ENCODE data around the gene LSM7. TPM values are rescaled to one million over a fixed set of nuclear protein-coding genes. Genes with fewer than 3 reads are reported as not detected.

LSM7 gene
- total RNA-seq, 1 donor from 2014 or later: 144 TPM

DNA sequence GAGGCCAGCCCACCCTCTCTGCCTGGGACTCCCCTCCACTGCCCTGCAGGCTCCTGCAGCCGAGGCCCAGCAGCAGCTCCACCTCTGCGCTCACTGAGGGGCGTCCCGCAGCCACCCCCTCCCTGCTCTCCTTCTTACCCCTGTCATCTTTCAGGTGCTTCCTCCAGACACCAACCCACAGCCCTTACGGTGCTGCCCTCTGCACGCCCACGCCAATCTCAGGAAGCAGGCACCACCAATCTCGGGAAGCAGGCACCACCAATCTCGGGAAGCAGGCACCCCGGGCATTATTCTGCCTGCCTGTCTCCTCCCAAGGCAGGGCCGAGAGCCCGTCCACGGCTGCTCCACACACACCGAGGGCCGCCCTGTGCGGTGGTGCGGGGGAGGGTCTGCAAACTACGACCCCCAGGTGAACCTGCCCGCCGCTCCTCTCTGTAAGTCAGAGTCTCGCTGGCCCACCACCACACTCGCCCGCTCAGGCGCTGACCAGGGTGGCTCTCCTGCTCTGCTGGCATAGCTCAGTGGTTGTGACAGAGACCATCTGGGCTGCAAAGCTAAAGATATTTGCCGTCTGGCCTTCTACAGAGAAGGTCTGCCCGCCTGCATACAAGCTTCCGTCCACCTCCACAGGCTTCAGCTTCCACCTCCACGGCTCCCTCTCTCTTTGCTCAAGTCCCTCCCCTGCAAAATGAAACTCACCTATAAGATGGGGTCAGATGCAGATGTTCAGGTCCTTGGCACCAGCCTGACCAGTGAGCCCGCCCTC lies 2.9 kb downstream of the LSM7 start:
- peak; percentile 60 for DNase-seq (ENCODE audit: low read depth, low spot score)

DNA sequence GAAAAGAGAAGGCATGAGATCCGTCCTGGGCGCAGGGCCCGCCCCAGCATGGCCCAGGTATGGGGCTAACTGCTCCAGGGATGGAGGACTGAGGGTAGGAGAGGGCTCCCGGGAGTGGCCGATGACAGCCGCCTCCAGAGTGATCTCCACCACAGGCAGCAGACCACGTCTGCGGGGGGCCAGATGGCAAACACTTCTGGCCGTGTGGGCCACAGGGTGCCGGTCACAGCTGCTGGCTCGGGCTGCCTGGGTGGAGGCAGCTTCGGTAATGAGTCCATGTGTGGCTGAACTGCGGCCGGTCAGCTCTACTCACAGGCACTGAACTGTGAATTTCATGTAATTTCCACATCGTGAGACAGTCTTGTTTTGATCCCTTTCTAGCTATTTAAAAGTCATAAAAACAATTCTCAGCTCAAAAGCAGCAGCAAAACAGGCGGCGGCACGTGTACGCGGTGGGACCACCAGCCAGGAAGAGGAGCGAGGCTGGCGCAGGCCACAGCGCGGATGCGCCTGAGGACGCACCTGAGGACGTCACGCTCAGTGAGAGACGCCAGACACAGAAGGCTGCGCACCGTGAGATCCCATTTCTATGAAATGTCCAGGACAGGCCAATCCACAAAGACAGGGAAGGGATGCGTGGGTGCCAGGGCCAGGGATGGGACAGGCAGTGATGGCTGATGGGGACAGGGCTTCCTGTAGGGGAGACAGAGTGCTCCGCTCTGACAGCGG lies 4.0 kb downstream of the LSM7 start:
- no peak for DNase-seq (ENCODE audit: low read depth, low spot score)

DNA sequence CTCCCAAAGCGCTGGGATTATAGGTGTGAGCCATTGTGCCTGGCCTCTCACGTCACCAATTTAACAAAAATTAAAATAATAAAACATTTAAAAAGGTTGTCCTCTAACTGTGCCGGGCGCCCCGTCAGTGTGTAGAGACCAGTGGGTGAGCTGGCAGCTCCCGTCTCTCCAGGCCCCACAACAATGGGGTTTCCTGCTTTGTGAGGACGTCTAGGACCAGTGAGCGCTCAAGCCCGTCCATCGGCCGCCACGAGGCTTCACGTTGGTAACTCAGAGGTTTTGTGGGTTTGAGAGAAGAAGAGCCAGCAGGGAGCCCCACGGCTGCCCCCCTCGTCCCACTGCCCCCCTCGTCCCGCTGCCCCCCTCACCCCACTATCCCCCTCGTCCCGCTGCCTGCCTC lies 4.7 kb downstream of the LSM7 start:
- no peak for DNase-seq (ENCODE audit: low read depth, low spot score)

DNA sequence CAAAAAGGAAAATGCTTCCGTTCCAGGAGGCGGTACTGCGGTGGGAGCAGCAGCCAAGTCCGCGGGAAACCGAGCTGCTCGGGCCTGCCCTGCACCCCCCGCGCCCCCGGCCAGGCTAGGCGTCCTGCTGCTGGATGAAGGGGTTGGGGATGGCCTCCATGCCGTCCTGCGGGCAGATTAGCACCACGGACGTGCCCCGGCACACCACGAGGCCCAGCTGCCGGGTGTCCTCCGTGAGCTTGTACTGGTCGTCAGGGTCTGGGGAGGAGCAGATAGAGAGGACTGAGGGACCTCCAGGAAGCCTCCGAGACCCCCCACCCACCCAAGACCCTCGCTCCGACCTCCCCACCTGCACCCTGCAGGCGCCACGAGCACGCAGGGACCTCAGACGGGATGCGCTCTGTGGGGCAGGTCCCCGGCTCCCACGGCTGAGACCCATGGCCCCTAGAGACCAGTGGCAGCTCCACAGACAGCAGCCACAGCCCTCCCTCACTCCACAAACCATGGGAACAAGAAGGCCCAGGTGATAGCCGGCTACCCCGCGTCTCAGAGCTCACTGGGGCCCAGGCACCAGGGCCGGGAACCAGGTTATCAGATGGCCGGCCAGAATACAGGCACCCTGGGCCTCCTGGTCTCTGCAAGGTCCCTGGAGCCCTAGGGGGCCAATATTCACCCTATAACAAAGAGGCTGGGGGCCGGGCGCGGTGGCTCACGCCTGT lies 6.7 kb downstream of the LSM7 start:
- no peak for DNase-seq (ENCODE audit: low read depth, low spot score)

DNA sequence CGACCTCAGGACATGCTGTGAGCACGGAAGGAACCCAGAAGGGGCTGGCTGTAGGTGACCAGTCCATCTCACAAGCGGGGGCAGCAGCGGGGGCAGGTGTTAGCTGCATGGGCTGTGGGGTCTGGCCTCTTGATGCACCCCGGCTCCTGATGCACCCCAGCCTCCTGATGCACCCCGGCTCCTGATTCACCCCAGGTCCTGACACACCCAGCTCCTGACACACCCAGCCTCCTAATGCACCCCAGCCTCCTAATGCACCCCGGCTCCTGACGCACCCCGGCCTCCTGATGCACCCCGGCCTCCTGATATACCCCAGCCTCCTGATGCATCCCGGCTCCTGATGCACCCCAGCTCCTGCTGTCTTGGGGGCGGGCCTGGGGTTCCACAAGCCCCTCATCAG lies 7.4 kb downstream of the LSM7 start:
- no peak for DNase-seq (ENCODE audit: low read depth, low spot score)

DNA sequence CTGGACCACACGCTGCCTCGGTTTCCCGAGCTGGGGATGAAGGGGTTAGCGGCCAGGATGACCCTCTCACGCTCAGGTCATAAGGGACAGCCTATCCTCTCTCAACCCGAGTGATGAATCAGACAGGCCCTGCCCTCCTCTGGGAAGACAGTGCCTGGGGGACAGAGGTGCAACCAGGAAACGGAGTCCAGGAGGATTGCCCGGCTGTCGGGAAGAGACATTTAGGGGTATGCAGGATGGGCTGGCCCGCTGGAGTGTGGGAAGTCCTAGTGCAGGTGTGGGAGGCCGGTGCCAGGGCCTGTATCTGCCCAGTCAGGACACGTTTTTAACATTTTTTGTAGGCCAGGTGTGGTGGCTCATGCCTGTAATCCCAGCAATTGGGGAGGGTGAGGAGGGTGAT lies 8.3 kb downstream of the LSM7 start:
- no peak for DNase-seq (ENCODE audit: low read depth, low spot score)

DNA sequence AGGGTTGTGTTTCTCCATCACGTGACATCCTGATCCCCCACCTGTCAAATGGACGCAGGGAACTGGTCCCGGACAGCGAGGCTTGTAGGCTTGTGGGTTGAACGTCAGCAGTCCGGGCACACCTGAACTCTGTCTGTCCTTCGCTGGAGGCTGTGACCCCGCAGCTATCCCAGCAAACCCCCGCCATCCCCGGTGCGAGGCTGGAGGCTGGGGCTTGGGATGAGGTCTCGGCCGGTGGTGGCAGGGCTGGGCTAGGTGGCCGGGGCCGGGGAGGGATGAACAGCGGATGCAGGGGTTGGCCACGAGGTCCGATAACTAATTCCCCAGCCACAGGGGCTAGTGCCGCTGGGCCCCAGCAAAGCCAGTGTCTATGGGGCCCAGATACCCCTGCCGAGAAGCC lies 8.8 kb downstream of the LSM7 start:
- DNase-seq (ENCODE audit: low read depth, low spot score): no peak

DNA sequence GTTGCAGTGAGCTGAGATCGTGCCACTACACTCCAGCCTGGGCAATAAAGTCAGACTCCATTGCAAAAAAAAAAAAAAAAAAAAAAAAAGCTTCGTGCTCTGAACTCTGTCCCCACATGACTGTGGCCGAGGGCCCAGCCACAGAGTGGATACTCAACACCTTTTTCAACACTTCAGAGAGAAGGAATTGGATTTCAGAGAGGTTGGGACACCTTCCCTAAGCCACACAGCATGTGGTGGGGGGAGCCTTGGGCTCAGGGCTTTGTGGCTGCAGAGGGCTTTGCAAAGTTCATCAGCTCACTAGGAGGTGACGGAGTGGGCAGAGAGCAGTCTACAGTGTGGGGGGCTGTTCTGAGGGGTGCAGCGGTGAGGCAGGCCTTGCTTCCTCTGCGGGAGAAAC lies 9.5 kb downstream of the LSM7 start:
- DNase-seq (ENCODE audit: low read depth, low spot score): no peak

DNA sequence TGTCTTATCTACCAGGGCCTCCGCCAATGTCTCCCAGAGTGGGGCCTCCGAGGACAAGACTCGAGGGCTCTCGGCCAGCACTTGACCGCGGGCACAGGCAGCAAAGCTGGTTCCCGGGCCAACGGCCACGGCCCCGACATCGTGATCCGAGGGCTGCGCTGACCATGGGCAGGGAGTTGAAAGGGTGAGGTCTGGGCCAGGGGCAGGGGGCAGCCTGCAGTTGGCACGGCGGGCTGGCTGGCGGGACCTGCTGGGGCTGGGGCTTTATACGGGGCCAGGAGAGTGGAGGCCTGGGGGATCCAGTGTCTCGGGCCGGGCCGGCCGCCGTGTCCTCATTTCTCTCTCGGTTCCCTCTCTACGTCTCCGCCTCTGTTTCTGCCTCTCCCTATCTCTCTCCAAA lies 10.6 kb downstream of the LSM7 start:
- no peak for DNase-seq (ENCODE audit: low read depth, low spot score)

DNA sequence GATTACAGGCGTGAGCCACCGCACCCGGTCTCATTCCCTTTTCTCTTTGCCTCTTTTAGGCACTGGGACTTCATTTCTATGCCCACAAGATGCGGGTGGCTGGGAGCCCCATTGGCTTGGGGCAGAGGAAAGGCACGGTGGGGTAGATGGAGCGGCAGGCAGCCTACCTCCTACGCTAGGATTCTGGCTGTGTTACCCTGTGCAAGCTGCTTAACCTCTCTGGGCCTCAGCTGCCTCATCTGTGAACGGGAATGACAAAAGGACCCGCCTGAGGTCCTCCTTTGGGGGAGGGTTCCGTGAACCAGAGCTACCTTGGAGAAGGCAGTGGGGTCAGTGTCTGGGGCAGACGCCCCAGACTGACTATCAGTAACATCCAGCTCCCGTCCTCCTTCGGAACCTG lies 11.1 kb downstream of the LSM7 start:
- DNase-seq (ENCODE audit: low read depth, low spot score): no peak

DNA sequence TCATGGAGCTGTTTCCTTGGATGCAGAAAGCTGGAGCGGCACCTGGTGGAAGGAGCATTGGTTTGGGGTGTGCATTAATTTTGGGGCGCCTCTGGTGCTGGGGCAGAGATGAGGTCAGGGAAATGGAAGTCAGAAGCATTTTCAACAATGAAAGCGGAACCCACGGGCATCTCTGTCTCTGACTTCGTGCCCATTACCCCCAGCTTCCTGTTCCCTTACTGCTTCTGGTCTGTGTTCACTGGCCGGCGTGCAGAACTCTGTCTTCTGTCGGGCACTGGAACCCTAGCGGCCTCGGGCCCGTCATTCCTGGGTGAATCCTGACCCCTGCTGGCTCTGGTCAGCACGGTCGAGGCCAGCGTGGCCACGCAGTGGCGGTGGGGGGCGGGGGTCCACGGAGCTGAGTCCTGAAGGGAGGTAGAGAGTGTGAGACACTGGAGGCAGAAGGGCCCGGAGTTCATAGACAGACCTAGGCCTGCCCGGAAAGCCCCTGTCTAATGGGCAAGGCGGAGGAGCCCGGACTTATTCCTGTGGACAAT lies 12.5 kb downstream of the LSM7 start:
- DNase-seq (ENCODE audit: low read depth, low spot score): no peak

DNA sequence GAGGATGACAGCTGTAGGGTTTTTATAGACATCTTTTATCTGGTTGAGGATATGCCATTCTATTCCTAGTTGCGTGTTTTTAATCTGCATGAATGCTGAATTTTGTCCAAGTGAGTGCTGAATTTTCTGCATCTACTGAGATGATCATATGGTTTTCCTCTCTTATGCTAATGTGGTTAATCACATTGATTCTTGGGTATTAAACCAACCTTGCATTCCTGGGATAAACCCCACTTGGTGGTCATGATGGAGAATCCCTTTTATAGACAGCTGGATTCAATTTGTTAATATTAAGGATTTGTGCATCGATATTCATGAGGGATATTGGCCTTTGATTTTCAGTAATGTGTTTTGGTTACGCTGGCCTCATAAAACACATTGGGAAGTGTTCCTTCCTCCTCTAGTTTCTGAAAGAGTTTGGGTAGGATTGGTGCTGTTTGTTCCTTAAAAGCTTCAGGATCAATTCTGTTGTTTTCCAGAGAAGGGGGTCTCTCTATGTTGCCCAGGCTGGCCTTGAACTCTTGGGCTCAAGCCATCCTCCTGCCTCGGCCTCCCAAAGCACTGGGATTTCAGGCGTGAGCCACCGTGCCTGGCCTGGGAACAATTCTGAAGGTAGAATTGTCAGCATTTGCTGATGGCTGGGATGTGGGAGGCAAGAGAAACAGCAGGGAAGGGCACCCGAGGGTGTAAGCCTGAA lies 13.1 kb downstream of the LSM7 start:
- no peak for DNase-seq (ENCODE audit: low read depth, low spot score)

DNA sequence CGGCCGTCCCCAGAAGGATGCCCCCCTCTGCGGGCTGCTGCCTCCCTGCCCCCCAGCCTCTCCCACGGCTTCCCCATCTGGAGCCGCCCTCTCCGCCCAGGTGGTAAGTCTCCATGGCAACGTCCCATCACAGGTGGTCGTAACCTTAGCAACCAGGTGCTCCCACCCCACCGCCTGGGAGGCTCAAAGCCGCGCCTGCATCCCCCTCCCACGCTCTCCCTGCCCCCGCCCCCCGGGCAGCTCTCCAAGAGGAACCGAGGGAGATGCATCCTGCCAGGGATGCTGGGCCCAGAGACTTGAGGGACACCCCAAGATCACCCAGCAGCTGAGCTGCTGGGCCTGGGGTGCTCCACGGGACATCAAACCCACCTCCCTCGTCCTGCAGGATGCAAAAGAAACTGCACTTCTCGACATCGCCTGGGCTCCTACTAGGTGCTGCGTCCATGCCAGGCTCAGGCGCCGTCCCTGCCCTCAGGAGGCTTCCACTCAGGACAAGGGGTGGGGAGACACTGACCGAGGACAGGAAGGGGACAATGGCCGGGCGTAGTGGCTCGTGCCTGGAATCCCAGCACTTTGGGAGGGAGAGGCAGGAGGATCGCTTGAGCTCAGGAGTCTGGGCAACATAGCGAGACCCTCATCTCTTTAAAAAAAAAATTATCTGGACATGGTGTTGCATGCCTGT lies 15.4 kb downstream of the LSM7 start:
- no peak for DNase-seq (ENCODE audit: low read depth, low spot score)

DNA sequence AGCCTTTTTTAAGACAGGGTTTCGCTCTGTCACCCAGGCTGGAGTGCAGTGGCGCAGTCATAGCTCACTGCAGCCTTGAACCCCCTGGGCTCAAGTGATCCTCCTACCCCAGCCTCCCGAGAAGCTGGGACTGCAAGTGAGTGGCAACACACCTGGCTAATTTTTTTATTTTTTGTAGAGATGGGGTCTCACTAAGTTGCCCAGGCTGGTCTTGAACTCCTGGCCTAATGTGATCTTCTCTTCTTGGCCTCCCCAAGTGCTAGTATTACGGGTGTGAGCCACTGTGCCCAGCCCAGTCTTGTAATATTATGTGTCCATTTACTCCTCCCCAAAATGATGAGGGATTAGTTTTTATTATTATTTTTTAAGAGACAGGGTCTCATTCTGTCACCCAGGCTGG lies 17.3 kb downstream of the LSM7 start:
- no peak for DNase-seq (ENCODE audit: low read depth, low spot score)

DNA sequence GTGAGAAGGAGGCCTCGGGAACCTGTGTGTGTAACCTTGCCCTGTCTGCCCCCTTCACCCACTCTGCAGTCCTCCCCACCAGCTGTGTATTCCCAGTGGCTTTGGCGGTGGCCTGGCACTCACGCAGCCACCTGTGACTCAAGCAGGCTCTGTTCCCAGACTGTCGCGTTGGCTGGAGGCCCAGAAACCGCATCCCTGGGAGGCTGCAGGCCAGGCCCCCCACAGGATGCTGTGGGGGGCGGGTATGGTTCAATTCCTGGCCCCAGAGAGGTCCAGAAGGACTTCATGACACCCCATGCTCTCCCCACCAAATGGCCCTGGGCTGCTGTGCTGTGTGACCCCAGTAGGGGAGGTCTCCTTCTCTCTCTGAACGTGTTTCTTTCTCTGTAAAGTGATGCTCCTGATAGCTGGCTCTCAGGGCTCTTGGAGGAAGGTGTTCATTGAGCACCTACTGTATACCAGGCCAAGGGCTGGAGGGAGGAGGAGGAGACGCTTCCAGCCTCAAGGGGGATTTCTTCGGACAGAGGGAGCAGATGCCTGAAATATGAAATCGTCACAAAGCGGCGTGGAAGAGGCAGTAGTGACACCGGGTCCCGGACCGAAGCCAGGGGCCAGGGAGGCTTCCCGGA lies 18.5 kb downstream of the LSM7 start:
- no peak for DNase-seq (ENCODE audit: low read depth, low spot score)

DNA sequence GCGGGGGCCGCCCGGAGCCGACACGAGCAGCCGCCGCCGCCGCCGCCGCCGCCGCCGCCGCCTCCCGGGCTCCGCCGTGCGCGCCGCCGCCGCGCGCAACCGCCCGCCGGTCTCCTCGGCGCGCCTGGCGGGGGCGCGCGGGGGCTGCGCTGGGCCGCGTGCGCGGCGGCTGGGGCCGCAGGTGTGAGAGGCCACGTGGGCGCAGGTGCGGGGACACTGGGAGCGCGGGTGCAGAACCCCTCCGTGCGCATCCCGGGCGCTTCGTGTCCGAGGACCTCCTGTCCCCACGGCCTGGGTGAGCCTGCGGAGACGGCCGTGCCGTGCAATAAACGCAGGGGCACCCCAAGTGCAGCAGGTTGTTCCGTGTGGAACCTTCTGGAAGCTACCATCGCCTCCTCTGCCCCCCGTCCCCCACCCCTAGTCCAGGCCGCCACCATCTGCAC lies 20.3 kb downstream of the LSM7 start, which contains the start of gene LINGO3:
TSS of gene LINGO3 (minus strand) at position 41 of the 443 bp plus-strand sequence. CDS start 16,378 bp downstream, outside the sequence.
- no peak for DNase-seq (ENCODE audit: low read depth, low spot score)

DNA sequence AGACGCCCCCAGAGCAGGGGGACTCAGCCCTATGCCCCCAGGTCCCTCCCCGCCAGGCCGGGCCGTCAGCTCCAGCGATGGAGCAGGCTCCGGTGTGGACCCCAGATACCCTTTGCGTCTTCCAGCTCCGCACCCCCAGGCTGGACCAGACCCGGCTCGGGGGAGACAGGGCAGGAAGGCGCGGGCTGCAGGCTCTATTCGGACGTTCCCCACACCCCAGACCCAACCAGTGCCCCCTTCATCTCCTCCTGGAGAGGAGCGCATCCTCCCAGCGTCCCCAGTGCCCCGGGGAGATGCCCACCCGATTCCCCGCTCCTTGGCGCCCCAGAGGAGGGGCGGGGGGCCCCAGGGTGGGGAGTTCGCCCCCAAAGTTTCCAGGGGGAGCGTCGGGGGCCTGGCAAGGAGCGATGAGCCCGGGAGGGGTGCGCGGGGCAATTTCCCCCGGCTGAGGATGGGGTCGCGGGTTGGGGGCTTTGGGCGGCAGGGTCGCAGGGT lies 20.8 kb downstream of the LSM7 start:
- DNase-seq (ENCODE audit: low read depth, low spot score): no peak

DNA sequence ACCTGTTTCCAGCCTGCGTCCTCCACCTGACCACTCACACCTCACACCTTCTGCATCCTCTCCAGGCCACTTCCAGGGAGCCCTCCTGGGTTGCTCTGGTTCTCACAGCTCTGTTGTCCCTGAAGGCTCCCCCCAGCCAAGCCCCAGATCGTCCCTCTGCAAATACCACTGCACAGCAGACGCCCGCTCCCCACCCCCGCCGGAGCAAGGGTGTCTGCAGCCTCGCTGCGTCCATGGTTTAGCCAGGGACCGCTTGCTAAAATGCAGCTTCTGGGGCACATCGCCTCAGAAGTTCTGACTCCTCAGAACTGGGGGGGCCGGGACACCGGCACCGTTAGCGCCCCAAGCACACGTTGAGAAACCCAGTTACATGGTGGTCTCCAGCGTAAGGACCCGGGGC lies 21.4 kb downstream of the LSM7 start:
- no peak for DNase-seq (ENCODE audit: low read depth, low spot score)

DNA sequence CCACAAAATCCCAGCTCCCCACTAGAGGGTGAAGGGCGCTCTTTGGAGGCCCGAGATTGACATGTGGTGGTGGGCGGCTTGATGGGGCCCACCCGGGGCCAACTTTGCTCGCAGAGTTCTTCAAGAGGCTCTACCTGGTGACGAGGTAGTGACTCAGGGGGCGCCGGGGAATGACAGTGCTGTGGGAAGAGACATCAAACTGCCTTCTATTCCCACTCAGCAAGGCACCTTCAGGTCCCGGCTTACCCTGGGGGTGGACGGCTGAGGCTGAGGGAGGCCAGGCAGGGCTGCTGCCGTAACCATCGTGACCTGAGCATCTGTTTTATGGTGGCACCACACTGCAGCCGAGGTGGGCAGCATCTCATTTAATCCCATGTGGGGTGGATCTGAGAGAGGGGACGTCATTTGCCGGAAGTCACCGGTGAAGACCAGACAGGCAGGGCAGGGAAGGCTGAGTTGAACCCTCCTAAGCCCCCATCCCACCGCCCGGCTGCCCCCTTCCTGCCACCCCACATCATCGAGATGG lies 22.0 kb downstream of the LSM7 start:
- DNase-seq (ENCODE audit: low read depth, low spot score): no peak
